Epithelial cell of esophagus (primary cell): Measurements from ENCODE around the gene CNPY1.

ENCODE experiments used
- DNase-seq: peaks from one replicate; pipeline ENCODE4 v3.0.0; 2010; ENCODE audit warnings: low read depth
- H3K4me3 ChIP-seq: 2 replicates; pipeline ENCODE4 v1.5.1; 2011; ENCODE audit warnings: mild to moderate bottlenecking, low read length, control low read depth
- CTCF ChIP-seq: IDR thresholded peaks from 2 replicates; pipeline ENCODE4 v1.5.1; 2011; ENCODE audit warnings: low read depth, mild to moderate bottlenecking, low read length, control low read depth, inconsistent platforms; ENCODE audit not compliant: insufficient read depth; ENCODE audit errors: missing control alignments

Gene CNPY1

GRCh38 chr7:155469311-155470185, 76.8 kb downstream of the CNPY1 start:
- no peak for DNase-seq
- no peak overlapping the region for H3K4me3 ChIP-seq
- TF ChIP-seq CTCF: no peak

- DNase-seq: no peak
- no peak overlapping the region for H3K4me3 ChIP-seq
- TF ChIP-seq CTCF: no peak
Observed at GRCh38 chr7:155468785-155469148, 77.6 kb downstream of the CNPY1 start.

GRCh38 chr7:155467846-155468784, 78.2 kb downstream of the CNPY1 start:
- no peak for TF ChIP-seq CTCF
- DNase-seq: no peak
- no peak overlapping the region for H3K4me3 ChIP-seq

GRCh38 chr7:155466814-155467733, 79.3 kb downstream of the CNPY1 start:
- no peak for DNase-seq
- H3K4me3 ChIP-seq: no peak overlapping the region
- TF ChIP-seq CTCF: no peak

GRCh38 chr7:155466142-155466813, 80.1 kb downstream of the CNPY1 start:
- H3K4me3 ChIP-seq: no peak overlapping the region
- no peak for TF ChIP-seq CTCF

GRCh38 chr7:155465761-155466141, 80.6 kb downstream of the CNPY1 start:
- DNase-seq: no peak
- no peak overlapping the region for H3K4me3 ChIP-seq
- no peak for TF ChIP-seq CTCF

More at GRCh38 chr7:155466142-155466813, 80.1 kb downstream of the CNPY1 start:
- DNase-seq: no peak
